ENCODE measurements around the gene CLDN8.

DNA sequence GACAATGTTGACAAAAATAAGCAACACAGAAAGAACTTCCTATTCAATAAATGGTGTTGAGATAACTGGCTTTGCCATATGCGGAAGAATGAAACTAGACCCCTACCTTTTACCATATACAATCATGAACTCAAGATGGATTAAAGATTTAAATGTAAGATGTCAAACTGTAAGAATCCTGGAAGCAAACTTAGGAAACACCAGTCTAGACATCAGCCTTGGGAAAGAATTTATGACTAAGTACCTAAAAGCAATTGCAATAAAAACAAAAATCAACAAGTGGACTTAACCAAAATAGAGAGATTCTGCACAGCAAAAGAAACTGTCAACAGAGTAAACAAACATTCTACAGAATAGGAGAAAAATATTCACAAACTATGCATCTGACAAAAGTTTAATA, 16.1 kb upstream of the CLDN8 start:
- TF ChIP-seq CTCF (IDR thresholded peaks at IDR 0.05) (no peak), POLR2A (IDR thresholded peaks at IDR 0.05) (no peak)
